Natural killer cell (primary cell): Measurements from ENCODE around the gene UBL7. TPM values are rescaled to one million over a fixed set of nuclear protein-coding genes. Genes with fewer than 3 reads are reported as not detected.

Experiments
- ATAC-seq, 3 donors: fragments of 150-1000 bp in 2 of 3; fragments of 200-7000 bp in 1 of 3; cut with Tn5 transposase; 1 replicate in 1 of 3; 2 replicates in 2 of 3; pipeline ENCODE4 v1.10.0; 2021; ENCODE audit warnings: mild to moderate bottlenecking in 2 of 3, moderate library complexity in 2 of 3
- DNase-seq, 2 donors: peaks; one replicate each; pipeline versions ENCODE4 v3.0.0 to v3.0.0-alpha.2; 2013 to 2021; ENCODE audit warnings: mixed read lengths in 1 of 2
- H3K27ac ChIP-seq: one replicate; pipeline ENCODE4 v1.5.1; 2013; ENCODE audit warnings: mild to moderate bottlenecking, low read length
- H3K27me3 ChIP-seq: one replicate; pipeline ENCODE4 v1.6.1; 2013; ENCODE audit warnings: low read length; ENCODE audit not compliant: control insufficient read depth, insufficient read depth
- H3K36me3 ChIP-seq: one replicate; pipeline ENCODE4 v1.6.1; 2013; ENCODE audit warnings: low read length; ENCODE audit not compliant: control insufficient read depth, insufficient read depth
- H3K4me1 ChIP-seq: one replicate; pipeline ENCODE4 v1.6.1; 2013; ENCODE audit warnings: low read length; ENCODE audit not compliant: control insufficient read depth, insufficient read depth
- H3K4me3 ChIP-seq: one replicate; pipeline ENCODE4 v1.5.1; 2013; ENCODE audit warnings: low read length
- H3K9me3 ChIP-seq: one replicate; pipeline ENCODE4 v1.6.1; 2013; ENCODE audit warnings: low read length; ENCODE audit not compliant: control insufficient read depth, insufficient read depth
- H3K27ac Mint-ChIP-seq, 2 donors: one replicate each; pipeline ENCODE4 v1.8.0; 2022; ENCODE audit warnings: mild to moderate bottlenecking in 2 of 2, mixed read lengths in 2 of 2, moderate library complexity in 1 of 2
- H3K27me3 Mint-ChIP-seq, 2 donors: one replicate each; pipeline ENCODE4 v1.8.0; 2022; ENCODE audit warnings: low read depth in 2 of 2, mixed read lengths in 2 of 2
- H3K36me3 Mint-ChIP-seq: one replicate; pipeline ENCODE4 v1.8.0; 2022; ENCODE audit warnings: mixed read lengths
- H3K4me1 Mint-ChIP-seq, 2 donors: one replicate each; pipeline ENCODE4 v1.8.0; 2022; ENCODE audit warnings: mixed read lengths in 2 of 2
- H3K4me3 Mint-ChIP-seq: one replicate; pipeline ENCODE4 v1.8.0; 2022; ENCODE audit warnings: mild to moderate bottlenecking, moderate library complexity, mixed read lengths
- H3K9me3 Mint-ChIP-seq, 2 donors: one replicate each; pipeline ENCODE4 v1.8.0; 2022; ENCODE audit warnings: mixed read lengths in 2 of 2
- WGBS: methylation state at CpG from one replicate; pipeline ENCODE4 v1.1.7; 2013; ENCODE audit warnings: missing lambda C conversion rate; ENCODE audit not compliant: insufficient coverage; 5-methylcytosine and 5-hydroxymethylcytosine counted together
- intact Hi-C: fragments of 100-400 bp; cut with micrococcal nuclease; formaldehyde crosslinking; loops from one replicate; pipeline ENCODE4 v1.14.2; 2022
- total RNA-seq, 4 donors: library from RNA; stranded (reverse); fragments of 120-200 nt in 1 of 4; gene quantifications; one replicate each; pipeline versions ENCODE4 v1.2.3 to v1.2.4, GENCODE V29; 2013 to 2022
- TF ChIP-seq, protein P1 (sequence below): fragments of 200-600 bp; IDR thresholded peaks from one replicate; pipeline ENCODE4 v1.8.0; 2022; ENCODE audit warnings: antibody characterized with exemption

Gene UBL7
- total RNA-seq, 3 donors from 2014 or later (not counting 1 experiment from before 2014, with no cell fraction given) = 25.1 to 38.7 (median 29.0) TPM

DNA sequence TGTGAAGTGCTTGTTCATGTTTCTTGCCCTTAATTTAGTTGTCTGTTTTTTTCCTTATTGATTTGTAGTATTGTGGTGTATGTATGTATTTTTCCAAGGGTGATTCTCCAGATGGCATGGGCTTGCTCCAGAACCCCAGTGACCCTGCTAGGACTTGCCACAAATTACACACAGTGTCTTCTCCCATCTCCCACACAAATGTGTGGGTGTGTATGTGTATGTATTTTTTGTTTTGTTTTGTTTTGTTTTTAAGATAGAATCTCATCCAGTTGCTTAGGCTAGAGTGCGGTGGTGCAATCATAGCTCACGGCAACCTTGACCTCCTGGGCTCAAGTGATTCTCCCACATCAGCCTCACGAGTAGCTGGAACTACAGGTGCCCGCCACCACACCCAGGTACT lies 43.9 kb upstream of the UBL7 start:
- no peaks in the 10 kb centered on the region for H3K4me1 ChIP-seq
- DNase-seq = no peak
- peaks cover 9% of the 10 kb centered on the region for H3K36me3 Mint-ChIP-seq
- TF ChIP-seq, protein P1, sequence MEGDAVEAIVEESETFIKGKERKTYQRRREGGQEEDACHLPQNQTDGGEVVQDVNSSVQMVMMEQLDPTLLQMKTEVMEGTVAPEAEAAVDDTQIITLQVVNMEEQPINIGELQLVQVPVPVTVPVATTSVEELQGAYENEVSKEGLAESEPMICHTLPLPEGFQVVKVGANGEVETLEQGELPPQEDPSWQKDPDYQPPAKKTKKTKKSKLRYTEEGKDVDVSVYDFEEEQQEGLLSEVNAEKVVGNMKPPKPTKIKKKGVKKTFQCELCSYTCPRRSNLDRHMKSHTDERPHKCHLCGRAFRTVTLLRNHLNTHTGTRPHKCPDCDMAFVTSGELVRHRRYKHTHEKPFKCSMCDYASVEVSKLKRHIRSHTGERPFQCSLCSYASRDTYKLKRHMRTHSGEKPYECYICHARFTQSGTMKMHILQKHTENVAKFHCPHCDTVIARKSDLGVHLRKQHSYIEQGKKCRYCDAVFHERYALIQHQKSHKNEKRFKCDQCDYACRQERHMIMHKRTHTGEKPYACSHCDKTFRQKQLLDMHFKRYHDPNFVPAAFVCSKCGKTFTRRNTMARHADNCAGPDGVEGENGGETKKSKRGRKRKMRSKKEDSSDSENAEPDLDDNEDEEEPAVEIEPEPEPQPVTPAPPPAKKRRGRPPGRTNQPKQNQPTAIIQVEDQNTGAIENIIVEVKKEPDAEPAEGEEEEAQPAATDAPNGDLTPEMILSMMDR = no peak
- H3K27ac ChIP-seq = no peak overlapping the region
- H3K36me3 ChIP-seq = no peaks in the 10 kb centered on the region
- no peaks in the 10 kb centered on the region for H3K27me3 ChIP-seq
- no peaks in the 10 kb centered on the region for H3K4me1 Mint-ChIP-seq
- WGBS = 92% methylated on average over 4 of the region's 4 CpGs
- no peak overlapping the region for H3K27ac Mint-ChIP-seq
- no peak overlapping the region for H3K4me3 Mint-ChIP-seq
- H3K9me3 ChIP-seq = no peaks in the 10 kb centered on the region
- H3K9me3 Mint-ChIP-seq = no peaks in the 10 kb centered on the region
- no peak for ATAC-seq
- H3K27me3 Mint-ChIP-seq = no peaks in the 10 kb centered on the region
- no peak overlapping the region for H3K4me3 ChIP-seq
- intact Hi-C loops = no loop called here

DNA sequence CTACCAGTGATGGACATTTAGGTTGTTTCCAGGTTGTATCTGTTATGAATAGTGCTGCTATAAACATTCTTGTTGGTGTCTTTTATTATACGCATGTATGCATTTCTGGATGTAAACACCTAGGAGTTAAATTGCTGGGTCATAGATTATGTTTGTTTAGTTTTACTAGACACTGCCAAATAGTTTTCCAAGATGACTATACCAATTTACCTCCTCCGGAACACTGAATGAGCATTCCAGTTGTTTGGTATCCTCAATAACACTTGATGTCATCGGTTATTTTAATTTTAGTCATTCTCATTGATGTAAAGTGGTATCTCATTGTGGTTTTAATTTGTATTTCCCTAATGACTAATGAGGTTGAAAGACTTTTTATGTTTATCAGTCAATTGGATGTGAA lies 43.5 kb upstream of the UBL7 start:
- H3K9me3 ChIP-seq = no peaks in the 10 kb centered on the region
- H3K9me3 Mint-ChIP-seq = no peaks in the 10 kb centered on the region
- no peaks in the 10 kb centered on the region for H3K4me1 Mint-ChIP-seq
- peaks cover 9% of the 10 kb centered on the region for H3K36me3 Mint-ChIP-seq
- H3K27me3 ChIP-seq = no peaks in the 10 kb centered on the region
- ATAC-seq = no peak
- H3K4me1 ChIP-seq = no peaks in the 10 kb centered on the region
- H3K4me3 ChIP-seq = no peak overlapping the region
- H3K36me3 ChIP-seq = no peaks in the 10 kb centered on the region
- TF ChIP-seq, protein P1 = no peak
- intact Hi-C loops = no loop called here
- H3K27me3 Mint-ChIP-seq = no peaks in the 10 kb centered on the region
- no peak overlapping the region for H3K4me3 Mint-ChIP-seq
- no peak overlapping the region for H3K27ac Mint-ChIP-seq
- DNase-seq = no peak
- no peak overlapping the region for H3K27ac ChIP-seq
- WGBS = 100% methylated on average over 1 of the region's 3 CpGs

DNA sequence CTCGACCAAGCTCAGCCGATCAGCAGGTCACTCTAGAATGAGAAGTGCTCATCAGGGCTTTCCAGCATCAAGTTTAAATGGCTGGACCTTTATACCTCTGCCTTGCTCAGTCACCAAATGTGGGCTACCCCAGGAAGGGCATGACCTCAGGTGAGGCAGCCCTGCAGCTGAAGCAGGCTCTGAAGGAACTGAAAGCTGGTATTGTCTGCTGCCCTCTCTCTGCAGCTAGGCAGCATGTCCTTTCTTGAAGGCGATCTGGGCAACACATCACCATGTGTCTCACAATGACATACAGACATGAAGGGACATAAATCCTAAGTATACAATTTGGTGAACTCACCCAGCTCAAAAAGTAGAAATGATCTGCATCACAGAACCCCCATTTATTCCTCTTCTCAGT lies 41.3 kb upstream of the UBL7 start:
- ATAC-seq = no peak
- no peaks in the 10 kb centered on the region for H3K27me3 Mint-ChIP-seq
- no peak for DNase-seq

DNA sequence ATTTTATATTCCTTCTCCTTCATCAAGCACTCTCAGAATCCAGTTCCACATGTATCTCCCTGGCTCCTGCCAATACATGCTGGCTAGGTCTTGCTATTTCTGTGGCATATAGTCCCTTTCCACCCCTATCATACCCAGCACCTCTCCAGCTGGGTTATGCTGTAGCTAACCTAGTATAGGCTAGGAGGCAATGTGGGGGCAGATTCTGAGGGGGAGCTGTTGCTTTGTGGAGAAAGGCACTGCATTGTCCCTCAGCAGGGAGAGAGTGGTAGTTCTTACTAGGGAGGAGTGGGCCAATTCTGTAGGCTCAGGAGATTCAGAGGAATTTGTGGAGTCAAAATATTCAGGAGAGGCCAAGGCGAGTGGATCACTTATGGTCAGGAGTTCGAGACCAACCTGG lies 39.4 kb upstream of the UBL7 start:
- Histone ChIP-seq H3K9me3 (no peaks in the 10 kb centered on the region), H3K27me3 (no peaks in the 10 kb centered on the region), H3K36me3 (no peaks in the 10 kb centered on the region), H3K4me1 (no peaks in the 10 kb centered on the region), H3K4me3 (no peak overlapping the region), H3K27ac (no peak overlapping the region)
- peaks cover 9% of the 10 kb centered on the region for H3K36me3 Mint-ChIP-seq
- intact Hi-C loops = no loop called here
- DNase-seq = no peak
- TF ChIP-seq, protein P1 = no peak
- H3K9me3 Mint-ChIP-seq = no peaks in the 10 kb centered on the region
- no peak overlapping the region for H3K4me3 Mint-ChIP-seq
- no peaks in the 10 kb centered on the region for H3K4me1 Mint-ChIP-seq
- WGBS = 94% methylated on average over 2 of the region's 2 CpGs
- ATAC-seq = no peak
- no peaks in the 10 kb centered on the region for H3K27me3 Mint-ChIP-seq
- H3K27ac Mint-ChIP-seq = no peak overlapping the region

More for the DNA sequence above, 41.3 kb upstream of the UBL7 start:
- Histone ChIP-seq H3K27me3 (no peaks in the 10 kb centered on the region), H3K4me3 (no peak overlapping the region), H3K36me3 (no peaks in the 10 kb centered on the region), H3K4me1 (no peaks in the 10 kb centered on the region), H3K27ac (no peak overlapping the region), H3K9me3 (no peaks in the 10 kb centered on the region)
- Mint-ChIP-seq H3K9me3 (no peaks in the 10 kb centered on the region), H3K4me1 (no peaks in the 10 kb centered on the region), H3K36me3 (peaks cover 9% of the 10 kb centered on the region), H3K4me3 (no peak overlapping the region), H3K27ac (peak overlapping the region in 1 of 2 donors; percentile 7)
- intact Hi-C loops = no loop called here
- WGBS = 82% methylated on average over 3 of the region's 3 CpGs
- TF ChIP-seq, protein P1 = no peak
